ENCODE data around the gene CGB5.

CGB5 gene

GRCh38 chr19:49006905-49007304 is 36.7 kb upstream of the CGB5 start:
- TF ChIP-seq MAX (IDR thresholded peaks at IDR 0.05) (no peak), NFIC (IDR thresholded peaks at IDR 0.05) (no peak), CREB1 (IDR thresholded peaks at IDR 0.05; ENCODE audit: low read depth) (no peak)

- TF ChIP-seq EP300 (IDR thresholded peaks at IDR 0.05; ENCODE audit: borderline replicate concordance) (no peak), TAF1 (IDR thresholded peaks at IDR 0.05; ENCODE audit: low read depth) (no peak), TEAD4 (IDR thresholded peaks at IDR 0.05) (no peak), RAD21 (IDR thresholded peaks at IDR 0.05; ENCODE audit: low read depth) (no peak), TCF12 (IDR thresholded peaks at IDR 0.05; ENCODE audit: low read depth) (no peak), CREB1 (IDR thresholded peaks at IDR 0.05; ENCODE audit: low read depth) (no peak), USF1 (IDR thresholded peaks at IDR 0.05) (no peak), NFIC (IDR thresholded peaks at IDR 0.05) (no peak), EGR1 (IDR thresholded peaks at IDR 0.05) (no peak), REST (IDR thresholded peaks at IDR 0.05; ENCODE audit: low read depth) (no peak), FOXM1 (IDR thresholded peaks at IDR 0.05; ENCODE audit: borderline replicate concordance, low read depth) (no peak), MAX (IDR thresholded peaks at IDR 0.05) (no peak), YY1 (IDR thresholded peaks at IDR 0.05; ENCODE audit: low read depth) (no peak), CEBPB (IDR thresholded peaks at IDR 0.05) (no peak), ZBTB7A (IDR thresholded peaks at IDR 0.05; ENCODE audit: low read depth) (no peak)
Measured at GRCh38 chr19:49009828-49010227, 33.8 kb upstream of the CGB5 start.

- TF ChIP-seq ZBTB7A (IDR thresholded peaks at IDR 0.05; ENCODE audit: low read depth) (no peak), TCF12 (IDR thresholded peaks at IDR 0.05; ENCODE audit: low read depth) (no peak), YY1 (IDR thresholded peaks at IDR 0.05; ENCODE audit: low read depth) (no peak), FOXM1 (IDR thresholded peaks at IDR 0.05; ENCODE audit: borderline replicate concordance, low read depth) (no peak), REST (IDR thresholded peaks at IDR 0.05; ENCODE audit: low read depth) (no peak), EP300 (IDR thresholded peaks at IDR 0.05; ENCODE audit: borderline replicate concordance) (no peak), CEBPB (IDR thresholded peaks at IDR 0.05) (no peak), EGR1 (IDR thresholded peaks at IDR 0.05) (no peak), MAX (IDR thresholded peaks at IDR 0.05) (no peak), TEAD4 (IDR thresholded peaks at IDR 0.05) (no peak), RAD21 (IDR thresholded peaks at IDR 0.05; ENCODE audit: low read depth) (no peak), NFIC (IDR thresholded peaks at IDR 0.05) (no peak), USF1 (IDR thresholded peaks at IDR 0.05) (no peak), CREB1 (IDR thresholded peaks at IDR 0.05; ENCODE audit: low read depth) (no peak), TAF1 (IDR thresholded peaks at IDR 0.05; ENCODE audit: low read depth) (no peak)
Measured at GRCh38 chr19:49010453-49010852, 33.2 kb upstream of the CGB5 start.

GRCh38 chr19:49011194-49011593 is 32.5 kb upstream of the CGB5 start:
- no peak for TF ChIP-seq YY1 (IDR thresholded peaks at IDR 0.05; ENCODE audit: low read depth)
- TF ChIP-seq USF1 (IDR thresholded peaks at IDR 0.05) = no peak
- TF ChIP-seq REST (IDR thresholded peaks at IDR 0.05; ENCODE audit: low read depth) = no peak
- no peak for TF ChIP-seq ZBTB7A (IDR thresholded peaks at IDR 0.05; ENCODE audit: low read depth)
- TF ChIP-seq CREB1 (IDR thresholded peaks at IDR 0.05; ENCODE audit: low read depth) = no peak
- no peak for TF ChIP-seq NFIC (IDR thresholded peaks at IDR 0.05)
- TF ChIP-seq EGR1 (IDR thresholded peaks at IDR 0.05) = no peak
- no peak for TF ChIP-seq TCF12 (IDR thresholded peaks at IDR 0.05; ENCODE audit: low read depth)
- TF ChIP-seq EP300 (IDR thresholded peaks at IDR 0.05; ENCODE audit: borderline replicate concordance) = no peak
- TF ChIP-seq TAF1 (IDR thresholded peaks at IDR 0.05; ENCODE audit: low read depth) = no peak
- no peak for TF ChIP-seq CEBPB (IDR thresholded peaks at IDR 0.05)
- TF ChIP-seq TEAD4 (IDR thresholded peaks at IDR 0.05) = no peak
- TF ChIP-seq FOXM1 (IDR thresholded peaks at IDR 0.05; ENCODE audit: borderline replicate concordance, low read depth) = no peak
- no peak for TF ChIP-seq MAX (IDR thresholded peaks at IDR 0.05)
- TF ChIP-seq RAD21 (IDR thresholded peaks at IDR 0.05; ENCODE audit: low read depth) = no peak
